DOHH2 (cell line): ENCODE measurements around the gene CSTB.

Source experiments
- EZH2phosphoT487 ChIP-seq: fragments of 200-600 bp; sonication (generic); IDR thresholded peaks from 2 replicates; pipeline ENCODE4 v1.6.1; 2017; ENCODE audit warnings: borderline replicate concordance, mild to moderate bottlenecking, antibody characterized with exemption, low read length, moderate library complexity, mixed read lengths
- TF ChIP-seq, protein P1 (sequence below): fragments of 200-600 bp; sonication (generic); IDR thresholded peaks from one replicate; pipeline ENCODE4 v1.5.1; 2014; ENCODE audit warnings: antibody characterized with exemption, mild to moderate bottlenecking, low read depth, low read length; ENCODE audit not compliant: poor library complexity, severe bottlenecking

DNA sequence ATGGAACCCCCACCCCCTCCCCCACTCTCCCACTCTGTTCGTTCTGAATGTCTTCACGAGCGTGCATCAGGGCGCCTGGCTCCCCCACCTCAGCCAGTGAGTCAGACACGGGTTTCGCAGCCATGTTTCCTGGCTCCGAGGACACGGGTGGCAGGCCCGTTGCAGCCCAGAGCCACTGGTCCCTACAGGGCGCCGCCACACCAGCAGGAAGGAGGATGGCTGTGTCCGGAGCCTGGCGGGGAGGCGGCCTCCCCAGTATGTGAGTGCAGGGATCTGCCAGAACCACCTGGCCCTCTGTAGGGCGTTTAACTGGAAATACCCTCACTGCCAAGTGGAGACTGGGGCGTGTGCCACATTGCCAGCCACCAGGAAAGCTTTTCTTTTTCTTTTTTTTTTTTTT is 18.5 kb downstream of the CSTB start:
- TF ChIP-seq, protein P1, sequence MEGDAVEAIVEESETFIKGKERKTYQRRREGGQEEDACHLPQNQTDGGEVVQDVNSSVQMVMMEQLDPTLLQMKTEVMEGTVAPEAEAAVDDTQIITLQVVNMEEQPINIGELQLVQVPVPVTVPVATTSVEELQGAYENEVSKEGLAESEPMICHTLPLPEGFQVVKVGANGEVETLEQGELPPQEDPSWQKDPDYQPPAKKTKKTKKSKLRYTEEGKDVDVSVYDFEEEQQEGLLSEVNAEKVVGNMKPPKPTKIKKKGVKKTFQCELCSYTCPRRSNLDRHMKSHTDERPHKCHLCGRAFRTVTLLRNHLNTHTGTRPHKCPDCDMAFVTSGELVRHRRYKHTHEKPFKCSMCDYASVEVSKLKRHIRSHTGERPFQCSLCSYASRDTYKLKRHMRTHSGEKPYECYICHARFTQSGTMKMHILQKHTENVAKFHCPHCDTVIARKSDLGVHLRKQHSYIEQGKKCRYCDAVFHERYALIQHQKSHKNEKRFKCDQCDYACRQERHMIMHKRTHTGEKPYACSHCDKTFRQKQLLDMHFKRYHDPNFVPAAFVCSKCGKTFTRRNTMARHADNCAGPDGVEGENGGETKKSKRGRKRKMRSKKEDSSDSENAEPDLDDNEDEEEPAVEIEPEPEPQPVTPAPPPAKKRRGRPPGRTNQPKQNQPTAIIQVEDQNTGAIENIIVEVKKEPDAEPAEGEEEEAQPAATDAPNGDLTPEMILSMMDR, result no peak
- TF ChIP-seq EZH2phosphoT487, result no peak
